Renal cortical epithelial cell (primary cell): ENCODE results near the gene CCDC88B. TPM values are rescaled to one million over a fixed set of nuclear protein-coding genes. Genes with fewer than 3 reads are reported as not detected.

Experiments used
- DNase-seq: peaks from one replicate; pipeline ENCODE4 v3.0.0-alpha.2; 2011; ENCODE audit warnings: low read depth
- total RNA-seq: library from RNA; depleted of rRNA; stranded (reverse); fragments of >200 nt; gene quantifications from 2 replicates; pipeline ENCODE4 v1.2.3, GENCODE V29; 2014

Gene CCDC88B
- total RNA-seq, 1 donor from 2014 or later = 0.55 TPM

GRCh38 chr11:64382586-64382985, 42.6 kb downstream of the CCDC88B start:
- no peak for DNase-seq

GRCh38 chr11:64383580-64383979, 43.6 kb downstream of the CCDC88B start:
- no peak for DNase-seq

- no peak for DNase-seq
Measured at GRCh38 chr11:64384028-64384737, 44.2 kb downstream of the CCDC88B start.

- DNase-seq = no peak
Measured at GRCh38 chr11:64384981-64385944, 45.3 kb downstream of the CCDC88B start.

- peak; percentile 33 for DNase-seq
Measured at GRCh38 chr11:64385945-64386704, 46.1 kb downstream of the CCDC88B start.

GRCh38 chr11:64387916-64388315, 47.9 kb downstream of the CCDC88B start:
- DNase-seq = no peak

- no peak for DNase-seq
Measured at GRCh38 chr11:64388894-64389293, 48.9 kb downstream of the CCDC88B start.

- no peak for DNase-seq
Measured at GRCh38 chr11:64389851-64390250, 49.8 kb downstream of the CCDC88B start.

GRCh38 chr11:64390558-64390957, 50.6 kb downstream of the CCDC88B start:
- no peak for DNase-seq

- no peak for DNase-seq
Measured at GRCh38 chr11:64391839-64392238, 51.8 kb downstream of the CCDC88B start.

- no peak for DNase-seq
Measured at GRCh38 chr11:64395545-64396078, 55.6 kb downstream of the CCDC88B start.

GRCh38 chr11:64396079-64396591, 56.1 kb downstream of the CCDC88B start:
- DNase-seq = no peak

GRCh38 chr11:64400102-64400501, 60.1 kb downstream of the CCDC88B start:
- no peak for DNase-seq

- DNase-seq = no peak
Measured at GRCh38 chr11:64400667-64401066, 60.7 kb downstream of the CCDC88B start.

GRCh38 chr11:64401775-64402174, 61.8 kb downstream of the CCDC88B start:
- no peak for DNase-seq

GRCh38 chr11:64403106-64403505, 63.1 kb downstream of the CCDC88B start:
- no peak for DNase-seq

GRCh38 chr11:64406221-64406946, 66.4 kb downstream of the CCDC88B start:
- DNase-seq = no peak
